Stimulated activated CD4-positive, alpha-beta T cell treated with anti-CD3 and anti-CD28 coated beads, TNF-alpha, amount 100 ng/mL, for 1 hour (primary cell): Measurements from ENCODE around the gene PRLHR.
"Not testable (repeated sequence)": the region's sequence is repeated elsewhere in the genome, so short reads cannot be mapped to it uniquely, and the experiment has no call there.

Source experiments
- DNase-seq, 3 donors: peaks; one replicate each; pipeline ENCODE4 v3.0.0-alpha.2; 2020; ENCODE audit warnings: low read depth in 3 of 3, low spot score in 1 of 3

PRLHR gene

DNA sequence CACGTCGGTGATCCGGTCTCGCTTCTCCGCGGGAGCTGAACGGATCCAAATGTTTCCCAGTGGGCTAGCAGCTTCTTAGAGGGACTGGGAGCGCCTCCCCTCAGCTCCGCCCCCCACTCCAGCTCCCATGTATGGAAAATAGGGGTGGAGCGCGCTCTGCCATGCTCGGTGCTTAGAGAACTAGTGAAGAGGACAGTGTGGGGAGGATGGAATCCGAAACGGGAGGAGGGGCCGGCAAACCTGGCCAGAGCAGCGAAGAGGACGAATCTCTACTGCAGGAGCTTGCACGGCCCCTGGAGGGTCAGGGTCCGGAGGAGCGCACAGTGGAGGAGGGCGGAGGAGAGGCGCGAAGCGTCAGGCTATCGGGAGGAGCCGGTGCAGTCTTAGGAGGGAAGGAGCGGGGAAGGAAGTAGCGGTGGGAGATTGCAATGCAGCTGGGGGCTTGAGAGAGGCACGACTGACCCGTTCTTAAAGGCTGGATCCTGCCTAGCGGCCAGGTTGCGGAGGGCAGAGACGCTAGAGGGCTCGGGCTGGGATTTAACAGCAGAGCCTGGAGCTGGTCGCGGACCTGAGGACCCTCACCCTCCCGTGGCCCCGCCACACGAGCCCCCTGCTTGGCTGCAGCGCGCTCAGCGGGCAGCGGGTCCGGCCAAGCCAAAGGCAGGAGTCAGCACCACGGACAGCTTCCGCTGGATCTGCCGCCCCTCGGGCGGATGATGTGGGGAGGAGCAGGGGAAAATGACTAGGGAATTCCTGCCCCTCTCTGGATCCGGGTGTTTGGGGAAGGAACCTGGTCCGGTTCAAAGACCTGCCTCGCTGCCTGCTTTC is at the start of gene PRLHR:
Gene PRLHR, minus strand, starts transcription at position 51 of the 828 bp plus-strand sequence. CDS start 404 bp downstream, outside the sequence.
- DNase-seq, result no peak

DNA sequence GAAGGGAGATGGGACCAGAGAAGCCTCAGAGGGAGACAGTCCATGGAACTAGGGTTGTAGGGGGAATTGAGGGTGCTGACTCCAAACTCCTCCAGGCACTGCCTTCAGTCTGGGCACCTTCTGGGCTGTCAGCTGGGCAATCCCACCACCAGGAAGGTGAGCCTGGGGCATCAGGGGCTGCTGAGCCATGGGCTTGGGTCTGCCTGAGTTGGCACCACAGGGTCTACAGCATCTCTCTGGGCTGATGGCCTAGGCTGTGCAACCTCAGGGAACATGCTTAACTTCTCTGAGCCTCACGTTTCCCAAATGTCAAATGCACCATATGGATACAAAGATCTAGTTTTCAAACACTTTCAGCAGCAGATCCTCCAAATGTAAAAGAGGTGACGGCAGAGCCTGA is 46.8 kb upstream of the PRLHR start:
- DNase-seq, result no peak

DNA sequence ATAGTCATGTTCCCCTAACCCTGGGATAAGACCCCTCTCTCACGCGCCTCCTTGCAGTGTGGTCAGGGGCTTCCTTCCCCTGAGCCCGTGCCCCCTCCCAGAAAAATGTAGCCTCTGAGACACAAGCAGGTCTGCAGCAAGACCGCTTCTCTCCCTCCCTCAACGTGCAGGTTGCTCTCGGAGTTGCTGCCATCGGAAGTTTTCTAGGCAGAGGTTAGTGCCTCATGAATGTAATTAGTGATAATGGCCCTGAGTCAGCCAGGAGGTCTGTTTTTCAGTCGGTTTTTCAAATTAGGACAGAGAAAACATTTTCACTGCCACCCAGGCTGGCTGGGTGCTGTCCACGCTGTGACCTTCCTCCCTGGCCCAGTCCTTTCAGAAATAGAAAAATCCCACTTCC is 43.2 kb upstream of the PRLHR start:
- DNase-seq, result no peak

DNA sequence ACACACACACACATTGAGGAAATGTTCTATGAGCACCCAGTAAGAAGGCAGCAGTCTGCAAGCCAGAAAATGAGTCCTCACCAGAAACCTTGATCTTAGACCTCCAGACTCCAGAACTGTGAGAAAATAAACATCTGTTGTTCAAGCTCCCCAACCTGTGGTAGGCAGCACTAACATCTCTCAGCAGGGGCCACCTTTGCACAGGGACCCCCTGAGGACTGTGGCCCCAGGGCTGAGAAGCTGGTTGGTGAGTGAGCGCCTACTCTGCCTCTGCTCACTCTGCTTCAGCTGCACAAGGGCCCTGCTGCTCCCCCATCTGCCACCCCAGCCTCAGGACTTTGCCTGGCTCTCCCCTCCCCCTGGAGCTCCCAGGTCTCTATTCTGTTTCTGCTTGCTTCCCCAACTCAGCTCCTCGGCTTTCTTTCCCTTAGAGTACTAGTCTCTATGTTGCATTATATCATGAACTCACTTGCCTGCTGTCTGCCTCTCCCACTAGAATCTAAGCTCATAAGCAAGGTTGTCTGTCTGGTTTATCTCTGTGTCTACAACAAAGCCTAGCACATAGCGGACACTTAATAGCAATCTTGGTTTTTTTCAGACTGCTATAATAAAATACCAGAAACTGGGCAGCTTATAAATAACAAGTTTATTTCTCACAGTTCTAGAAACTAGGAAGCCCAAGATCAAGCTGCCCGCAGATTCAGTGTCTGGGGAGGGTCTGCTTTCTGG is 40.4 kb upstream of the PRLHR start:
- DNase-seq, result no peak

DNA sequence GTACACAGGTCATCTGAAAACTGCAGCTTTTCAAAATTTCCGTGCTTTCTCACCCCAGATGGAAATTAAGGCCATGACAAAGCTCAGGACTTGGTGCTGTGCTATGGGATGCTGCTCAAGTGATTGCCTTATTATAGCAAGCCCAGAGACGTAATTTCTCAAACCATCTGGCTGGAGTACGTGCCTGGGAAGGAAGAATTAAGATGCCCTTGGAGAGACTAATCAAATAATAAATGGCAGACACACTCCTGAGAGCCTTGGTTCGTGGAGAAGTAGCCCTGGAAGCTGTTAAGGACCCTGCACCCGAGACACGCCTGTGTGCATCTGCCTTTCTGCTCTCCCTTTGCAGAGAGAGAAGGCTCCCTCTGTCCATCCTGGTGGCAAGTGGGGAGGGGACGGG is 38.3 kb upstream of the PRLHR start:
- DNase-seq, result no peak

DNA sequence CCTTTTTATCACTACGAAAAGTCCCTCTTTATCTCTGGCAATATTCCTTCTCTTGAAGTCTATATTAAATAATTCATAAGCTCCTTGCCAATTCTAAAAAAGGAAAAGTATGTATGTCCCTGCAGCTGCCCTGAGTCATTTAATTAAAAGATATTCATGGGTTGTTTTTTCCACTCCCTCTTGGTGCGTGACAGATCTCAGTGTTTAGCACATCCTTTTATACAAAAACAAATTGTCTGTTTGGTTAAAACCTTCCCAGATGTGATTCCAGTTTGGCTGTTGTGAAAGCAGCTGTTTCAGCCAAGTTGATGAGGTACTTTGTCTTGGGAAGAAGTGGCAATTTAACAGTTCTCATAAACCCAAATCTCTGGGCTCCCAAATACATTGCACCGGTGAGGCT is 33.8 kb upstream of the PRLHR start:
- no peak for DNase-seq

DNA sequence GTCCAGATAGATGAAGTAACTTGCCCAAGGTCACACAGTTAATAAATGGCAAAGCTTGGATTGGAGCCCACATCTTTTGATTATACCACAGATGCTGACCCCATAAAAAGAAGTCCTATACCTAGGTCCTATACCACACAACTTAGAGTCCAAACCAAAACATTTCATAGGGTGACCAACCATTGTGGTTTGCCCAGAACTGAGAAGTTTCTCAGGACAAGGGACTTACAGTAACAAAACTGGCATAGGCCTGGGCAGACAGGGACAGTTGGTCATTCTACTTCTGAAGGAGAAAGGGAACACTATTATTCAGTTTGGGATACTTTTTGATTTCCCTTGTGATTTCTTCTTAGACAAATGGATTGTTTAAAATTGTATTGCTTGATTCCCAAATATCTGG is 32.9 kb upstream of the PRLHR start:
- no peak for DNase-seq

DNA sequence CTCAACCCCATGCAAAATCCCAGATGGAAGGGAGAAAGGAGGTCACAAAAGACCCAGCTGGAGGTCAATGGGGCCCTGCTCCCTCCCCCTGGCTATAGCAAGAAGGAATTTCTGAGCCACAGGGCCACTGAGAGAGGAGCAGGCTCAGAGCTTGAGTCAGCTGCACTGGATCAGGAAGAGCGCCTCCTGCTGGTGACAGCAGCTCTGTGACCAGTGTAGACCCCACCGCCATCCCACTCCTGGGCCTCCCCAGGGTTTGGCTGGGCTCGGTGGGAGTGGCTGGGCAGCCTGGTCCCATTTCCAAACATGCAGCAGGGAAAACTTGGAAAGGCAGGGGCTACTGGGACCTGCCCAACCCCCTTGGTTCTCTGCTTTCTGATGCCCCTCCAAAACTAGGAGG is 31.5 kb upstream of the PRLHR start:
- DNase-seq, result no peak

DNA sequence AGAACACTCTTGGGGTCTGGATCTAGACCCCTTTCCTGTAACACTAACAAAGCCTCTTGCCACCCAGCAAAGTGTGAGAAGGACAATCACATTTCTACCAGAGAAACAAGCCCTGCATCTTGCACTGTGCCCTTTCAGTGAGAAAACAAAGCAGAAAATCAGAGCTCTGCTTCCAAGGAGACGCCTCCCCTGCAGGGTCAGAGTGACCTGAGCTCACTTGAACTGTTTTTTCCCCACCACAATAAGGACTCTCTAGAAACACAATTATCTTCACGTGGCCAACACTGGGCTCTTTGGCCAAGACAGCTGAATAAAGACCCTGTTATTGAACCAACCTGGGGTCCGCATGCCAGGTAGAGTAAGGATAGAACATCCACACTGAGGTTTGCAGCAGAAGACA is 30.1 kb upstream of the PRLHR start:
- no peak for DNase-seq

DNA sequence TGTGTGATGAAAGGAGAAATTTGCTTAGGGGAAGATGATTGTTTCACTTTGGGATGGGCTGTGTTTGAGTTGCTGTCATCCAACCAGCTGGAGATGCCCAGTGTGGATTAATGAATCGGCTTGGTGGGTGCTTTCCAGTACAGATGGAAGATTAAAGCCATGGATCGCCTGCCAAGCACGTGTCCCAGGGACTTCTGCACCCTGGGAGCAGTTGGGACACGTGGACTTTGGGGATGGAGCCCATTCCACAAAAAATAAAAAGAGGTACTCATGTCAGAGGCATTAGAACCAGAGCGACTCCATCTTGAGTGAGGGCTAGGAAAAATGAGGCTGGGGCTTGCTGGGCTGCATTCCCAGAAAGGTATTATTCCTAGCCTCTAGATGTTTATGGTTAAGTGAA is 29.3 kb upstream of the PRLHR start:
- DNase-seq, result no peak

DNA sequence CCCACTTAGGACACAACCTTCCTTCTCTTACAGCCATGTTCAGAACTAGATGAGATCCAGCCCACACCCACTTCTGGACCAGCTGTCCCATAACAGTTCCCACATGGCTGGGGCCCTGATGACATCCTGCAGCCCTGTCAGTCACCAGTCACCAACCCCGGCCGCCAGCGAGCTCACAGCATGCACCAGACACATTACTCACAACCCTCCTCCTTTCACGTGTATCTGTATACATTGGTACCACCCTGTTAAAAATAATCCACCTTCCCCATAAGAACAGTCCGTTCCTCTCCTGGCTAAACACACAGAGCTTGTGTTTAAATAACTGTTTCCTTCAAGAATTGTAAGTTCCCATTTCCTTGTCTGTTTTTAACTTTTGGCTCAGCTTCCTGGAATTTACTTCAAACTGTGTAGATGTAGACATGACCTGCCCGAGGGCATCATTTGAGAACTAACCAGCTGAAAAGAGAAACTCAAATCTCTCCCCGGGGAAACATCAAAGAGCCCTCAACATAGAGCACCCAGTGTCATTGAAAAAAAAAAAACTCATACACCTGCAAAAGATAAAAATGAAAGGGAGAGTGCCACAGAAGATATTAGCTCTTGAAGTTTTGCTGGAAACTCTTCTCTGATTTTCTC is 26.0 kb upstream of the PRLHR start:
- no peak for DNase-seq

DNA sequence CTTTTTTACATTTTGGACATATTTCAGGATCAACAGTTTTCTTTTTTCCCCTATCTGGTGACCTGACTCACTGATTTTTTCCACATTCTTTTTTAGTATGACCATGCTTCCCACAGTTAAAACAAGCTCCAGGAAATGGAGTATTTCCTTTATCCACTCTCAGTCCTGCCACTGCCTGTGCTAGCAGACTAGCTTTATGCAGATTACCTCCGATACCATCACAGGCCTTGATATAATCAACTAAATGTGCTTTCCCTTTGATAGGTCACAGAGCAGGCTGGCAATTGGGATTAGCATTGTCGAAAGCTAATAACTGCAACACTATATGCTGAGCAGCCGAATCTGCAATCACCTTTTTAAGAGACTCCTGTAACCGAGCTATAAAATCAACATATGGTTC is 18.4 kb upstream of the PRLHR start:
- not testable (repeated sequence) for DNase-seq

DNA sequence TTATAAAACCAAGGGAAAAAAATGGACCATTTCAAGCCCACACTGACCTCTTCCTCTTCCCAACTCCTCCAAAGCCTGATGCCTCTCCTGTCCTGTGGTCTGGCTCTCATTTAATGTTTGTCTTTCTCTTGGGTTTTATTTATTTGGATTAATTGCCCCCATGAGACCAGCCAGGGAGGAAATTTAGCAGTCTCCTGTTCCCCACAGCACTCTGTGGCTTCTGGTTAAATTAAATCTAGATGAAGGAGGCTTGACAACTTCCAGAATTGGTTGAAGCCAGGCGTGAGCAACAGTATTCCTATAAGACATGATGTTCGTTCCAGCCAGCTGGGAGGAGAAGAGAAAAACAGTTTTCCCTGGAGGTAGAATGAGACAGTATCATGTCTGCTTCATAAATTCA is 15.1 kb upstream of the PRLHR start:
- DNase-seq, result no peak

DNA sequence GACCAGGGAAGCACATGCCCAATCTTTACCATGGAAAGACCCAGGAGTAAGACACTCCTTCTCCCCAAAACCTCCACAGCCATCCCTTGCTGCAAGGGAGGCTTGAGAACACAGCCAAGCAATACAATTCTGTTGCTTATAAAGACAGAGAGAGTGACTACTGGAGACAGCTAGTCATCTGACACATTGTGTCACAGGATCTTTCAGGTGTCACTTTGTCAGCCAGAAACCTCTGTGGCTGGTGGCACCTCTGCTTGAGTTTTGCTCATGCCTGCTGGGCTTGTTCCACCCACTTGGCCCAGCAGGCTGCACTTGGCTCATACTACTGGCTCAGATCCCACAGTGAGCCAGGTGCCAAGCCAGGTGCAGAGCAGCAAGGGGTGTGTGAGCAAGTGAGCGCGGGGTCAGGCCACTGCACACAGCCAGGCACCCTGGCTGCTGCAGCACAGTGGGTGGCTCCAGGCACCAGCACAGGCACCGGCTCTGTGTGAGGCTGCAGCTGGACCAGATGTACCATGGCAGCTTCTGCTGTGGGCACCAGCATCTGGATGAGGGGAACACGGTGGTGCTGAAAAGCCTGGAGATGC is 12.4 kb upstream of the PRLHR start:
- no peak for DNase-seq

DNA sequence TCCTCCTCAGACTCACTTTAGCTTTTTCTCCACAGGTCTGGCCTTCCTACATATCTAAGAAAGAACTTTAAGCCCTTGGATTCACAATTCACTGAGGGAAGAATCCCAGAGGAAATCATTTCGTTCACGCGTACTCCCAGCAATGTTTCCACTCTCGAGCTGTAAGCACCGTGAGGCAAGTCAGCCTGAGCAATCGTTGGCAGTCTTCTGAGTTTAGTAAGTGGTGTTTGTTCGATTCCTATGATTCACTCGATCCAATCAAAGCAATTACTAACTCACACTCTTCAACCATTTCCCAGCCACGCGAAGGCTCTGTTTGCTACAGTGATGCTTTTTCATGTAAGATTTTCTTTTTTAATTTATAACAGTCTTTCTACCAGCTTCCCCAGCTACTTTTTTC is 10.2 kb upstream of the PRLHR start:
- DNase-seq, result no peak

DNA sequence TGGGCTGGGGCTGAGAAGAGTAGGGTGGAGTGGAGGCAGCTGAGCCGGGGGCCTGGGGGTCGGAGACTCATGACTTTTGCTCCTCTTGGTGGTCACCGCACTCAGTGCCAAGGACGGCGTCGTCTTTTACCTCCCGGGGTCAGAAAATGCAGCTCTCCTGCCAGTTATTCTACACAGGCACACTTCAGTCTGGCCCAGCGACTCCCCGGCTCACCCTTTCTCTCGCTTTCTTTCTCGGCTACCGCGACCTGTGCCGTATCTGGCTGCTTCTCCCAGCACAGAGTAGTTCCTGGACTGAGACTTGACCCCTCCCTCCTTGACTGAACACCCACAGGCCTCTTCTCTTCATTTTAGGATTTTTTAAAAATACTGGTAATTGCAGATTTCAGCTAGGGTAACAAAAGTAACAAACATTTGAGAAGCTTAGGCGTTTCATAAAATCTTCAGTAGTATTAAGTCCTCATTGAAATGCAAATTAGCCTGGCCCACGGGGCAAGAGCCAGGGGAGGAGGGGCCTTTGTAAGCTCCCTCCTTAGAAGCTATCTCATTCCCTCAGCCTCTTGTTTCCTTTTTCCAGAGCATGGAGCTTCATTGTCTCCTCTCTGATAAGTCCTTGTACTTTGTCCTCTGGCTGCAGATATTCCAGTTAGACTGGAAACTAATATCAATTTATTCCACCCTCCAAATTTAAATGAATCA is 1.1 kb upstream of the PRLHR start:
- DNase-seq, result no peak

DNA sequence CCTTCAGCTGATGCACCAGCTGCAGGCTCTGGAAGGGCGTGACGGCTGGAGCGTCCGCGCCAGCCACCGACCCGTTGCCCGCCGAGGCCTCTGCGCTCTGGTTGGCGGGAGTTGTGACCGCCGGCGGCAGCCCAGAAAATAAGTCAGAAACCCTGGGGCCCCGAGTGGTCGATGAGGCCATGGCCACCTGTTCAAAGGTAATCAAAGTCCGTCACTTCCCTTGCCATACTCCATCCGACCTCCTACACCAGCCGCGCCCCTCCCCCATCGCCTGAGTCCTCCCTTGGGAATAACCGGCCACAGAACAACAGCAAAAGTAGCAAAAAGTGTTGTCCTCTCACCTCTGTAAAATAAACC is 406 bp downstream of the PRLHR start:
- no peak for DNase-seq

DNA sequence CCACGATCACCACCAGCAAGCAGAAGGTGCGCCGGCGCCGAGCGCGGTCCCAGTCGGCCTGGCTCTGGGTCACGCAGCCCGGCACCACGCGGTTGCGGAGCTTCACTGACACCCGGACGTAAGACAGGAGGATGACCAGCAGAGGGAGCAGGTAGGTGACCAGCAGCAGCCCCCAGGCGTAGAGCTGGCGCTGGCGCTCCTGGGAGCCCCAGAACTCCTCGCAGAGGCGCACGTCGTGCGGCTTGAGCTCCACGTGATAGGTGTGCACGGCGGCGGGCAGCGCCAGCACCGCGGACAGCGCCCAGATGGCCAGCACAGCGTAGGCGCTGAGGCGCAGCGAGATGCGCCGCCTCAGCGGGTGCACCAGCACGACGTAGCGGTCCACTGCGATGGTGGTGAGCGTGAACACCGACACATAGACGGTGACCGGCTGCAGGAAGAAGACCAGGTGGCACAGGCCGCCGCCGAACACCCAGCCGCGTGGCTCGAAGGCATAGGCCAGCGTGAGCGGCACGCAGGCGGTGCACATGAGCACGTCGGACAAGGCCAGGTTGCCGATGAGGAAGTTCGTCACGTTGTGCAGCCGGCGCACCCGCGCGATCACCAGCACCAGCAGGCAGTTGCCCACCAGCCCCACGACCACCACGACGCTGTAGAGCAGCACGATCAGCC is 920 bp downstream of the PRLHR start:
- DNase-seq, result peak in 2 of 3 donors; percentile 5 to 8

DNA sequence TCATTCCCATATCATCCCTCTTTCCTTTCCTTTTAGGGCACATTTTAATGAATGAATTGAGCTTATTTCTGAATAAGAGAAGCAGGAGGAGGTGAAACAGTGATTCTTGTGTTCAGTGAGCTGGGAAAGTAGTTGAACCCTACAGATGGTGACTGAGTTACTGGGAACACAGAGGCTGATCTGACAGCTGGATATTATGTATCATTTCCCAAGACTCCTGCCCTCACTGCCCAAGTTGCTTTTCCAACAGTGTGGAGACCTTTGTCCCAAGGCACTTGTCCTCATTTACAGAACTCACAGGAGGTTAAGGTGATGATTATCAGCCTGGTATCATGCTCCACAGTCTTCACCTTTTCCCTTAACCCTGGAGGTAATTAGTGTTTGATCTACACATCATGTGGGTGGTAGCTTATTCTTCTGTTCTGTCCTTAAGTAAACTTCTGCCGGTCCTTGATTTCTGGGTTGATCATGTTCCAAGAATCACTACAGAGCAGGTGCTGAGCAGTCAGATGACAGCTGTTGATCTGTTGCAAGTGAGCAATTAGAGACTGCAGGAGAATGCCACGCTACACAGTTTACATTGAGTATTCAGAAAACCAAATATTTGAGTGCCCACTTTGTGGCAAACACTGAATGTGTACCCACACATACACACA is 2.6 kb downstream of the PRLHR start:
- DNase-seq, result no peak

DNA sequence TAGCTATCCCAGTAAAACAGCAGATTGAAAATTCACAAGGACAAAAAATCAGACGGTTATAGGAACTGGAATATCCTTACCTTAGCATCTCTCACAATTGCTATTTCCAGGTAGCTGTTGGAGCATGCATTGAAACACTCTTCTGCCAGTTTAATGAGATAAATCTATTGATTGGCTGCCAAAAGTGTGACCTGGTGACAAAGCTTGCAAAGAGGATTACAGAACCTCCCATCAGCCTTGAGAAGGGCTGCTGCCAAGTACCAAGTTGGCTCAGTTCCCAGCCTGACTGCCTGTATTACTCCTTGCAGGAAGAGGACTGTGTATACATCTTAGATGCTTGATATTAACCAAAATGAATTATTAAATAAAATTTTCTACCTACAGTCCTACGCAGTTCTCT is 5.1 kb downstream of the PRLHR start:
- no peak for DNase-seq
